Body of pancreas (tissue), 4 donors: ENCODE data around the gene FCGR2B.

Experiments
- POLR2A ChIP-seq, 3 donors: fragments of 450-650 bp; IDR thresholded peaks; one replicate each; pipeline ENCODE4 v1.6.1; 2016; ENCODE audit warnings: antibody characterized with exemption in 3 of 3, mild to moderate bottlenecking in 2 of 3
- TF ChIP-seq, protein P1 (sequence below), 7 experiments: fragments of 450-650 bp in 4 of 7; fragments of 200-600 bp in 3 of 7; sonication (generic) in 3 of 7; IDR thresholded peaks; one replicate each; pipeline ENCODE4 v1.5.1; 2016 to 2019; ENCODE audit warnings: antibody characterized with exemption in 7 of 7

DNA sequence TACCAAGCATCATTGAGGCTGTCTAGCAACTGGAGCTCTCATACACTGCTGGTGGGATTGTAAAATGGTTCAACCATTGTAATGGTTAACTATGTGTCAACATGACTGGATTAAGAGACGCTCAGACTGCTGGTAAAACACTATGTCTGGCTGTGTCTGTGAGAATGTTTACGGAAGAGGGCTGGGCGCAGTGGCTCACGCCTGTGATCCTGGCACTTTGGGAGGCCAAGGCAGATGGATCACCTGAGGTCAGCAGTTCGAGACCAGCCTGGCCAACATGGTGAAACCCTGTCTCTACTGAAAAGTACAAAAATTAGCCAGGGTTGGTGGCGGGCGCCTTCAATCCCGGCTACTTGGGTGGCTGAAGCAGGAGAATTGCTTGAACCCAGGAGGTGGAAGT is 39.3 kb downstream of the FCGR2B start:
- TF ChIP-seq, protein P1, sequence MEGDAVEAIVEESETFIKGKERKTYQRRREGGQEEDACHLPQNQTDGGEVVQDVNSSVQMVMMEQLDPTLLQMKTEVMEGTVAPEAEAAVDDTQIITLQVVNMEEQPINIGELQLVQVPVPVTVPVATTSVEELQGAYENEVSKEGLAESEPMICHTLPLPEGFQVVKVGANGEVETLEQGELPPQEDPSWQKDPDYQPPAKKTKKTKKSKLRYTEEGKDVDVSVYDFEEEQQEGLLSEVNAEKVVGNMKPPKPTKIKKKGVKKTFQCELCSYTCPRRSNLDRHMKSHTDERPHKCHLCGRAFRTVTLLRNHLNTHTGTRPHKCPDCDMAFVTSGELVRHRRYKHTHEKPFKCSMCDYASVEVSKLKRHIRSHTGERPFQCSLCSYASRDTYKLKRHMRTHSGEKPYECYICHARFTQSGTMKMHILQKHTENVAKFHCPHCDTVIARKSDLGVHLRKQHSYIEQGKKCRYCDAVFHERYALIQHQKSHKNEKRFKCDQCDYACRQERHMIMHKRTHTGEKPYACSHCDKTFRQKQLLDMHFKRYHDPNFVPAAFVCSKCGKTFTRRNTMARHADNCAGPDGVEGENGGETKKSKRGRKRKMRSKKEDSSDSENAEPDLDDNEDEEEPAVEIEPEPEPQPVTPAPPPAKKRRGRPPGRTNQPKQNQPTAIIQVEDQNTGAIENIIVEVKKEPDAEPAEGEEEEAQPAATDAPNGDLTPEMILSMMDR (IDR thresholded peaks at IDR 0.05): no peak
- TF ChIP-seq POLR2A (IDR thresholded peaks at IDR 0.05): no peak
